Measurements from ENCODE around the gene THRB. TPM values are rescaled to one million over a fixed set of nuclear protein-coding genes. Genes with fewer than 3 reads are reported as not detected.
"Not testable (repeated sequence)": the region's sequence is repeated elsewhere in the genome, so short reads cannot be mapped to it uniquely, and the experiment has no call there.

THRB gene
- total and polyA plus RNA-seq, 5 experiments from 2014 or later: not detected

- peaks cover 0 to 3% (median 0%) of the 10 kb centered on the region in 4 donors for H3K4me1 Mint-ChIP-seq
- no peak overlapping the region for H3K4me3 Mint-ChIP-seq
- H3K27ac Mint-ChIP-seq: no peak overlapping the region
- ATAC-seq (no peak), DNase-seq (no peak)
- H3K36me3 Mint-ChIP-seq: peaks cover 0 to 9% (median 0%) of the 10 kb centered on the region in 3 donors
- H3K27me3 Mint-ChIP-seq: peaks cover 0 to 9% (median 1%) of the 10 kb centered on the region in 5 donors
- H3K9me3 Mint-ChIP-seq: peaks cover 0 to 3% (median 0%) of the 10 kb centered on the region in 9 donors
- POLR2A ChIA-PET: no interaction called here
Observed at GRCh38 chr3:24101676-24102168, 392.9 kb downstream of the THRB start.

GRCh38 chr3:24100696-24101402, 393.8 kb downstream of the THRB start:
- H3K27me3 Mint-ChIP-seq: peaks cover 0 to 9% (median 4%) of the 10 kb centered on the region in 5 donors
- H3K9me3 Mint-ChIP-seq: peaks cover 0 to 5% (median 2%) of the 10 kb centered on the region in 9 donors
- H3K4me1 Mint-ChIP-seq: peaks cover 0 to 3% (median 0%) of the 10 kb centered on the region in 4 donors
- peaks cover 0 to 10% (median 0%) of the 10 kb centered on the region in 3 donors for H3K36me3 Mint-ChIP-seq
- H3K4me3 Mint-ChIP-seq: no peak overlapping the region
- no peak for DNase-seq
- no peak for ATAC-seq
- H3K27ac Mint-ChIP-seq: no peak overlapping the region
- POLR2A ChIA-PET: interaction anchor here (0.6 kb wide), 1 partner anchor 76 kb away, joined by 3 read pairs; no protein-coding TSS in a partner anchor

- H3K4me1 Mint-ChIP-seq: peaks cover 0 to 3% (median 0%) of the 10 kb centered on the region in 4 donors
- peaks cover 0 to 9% (median 3%) of the 10 kb centered on the region in 5 donors for H3K27me3 Mint-ChIP-seq
- H3K36me3 Mint-ChIP-seq: peaks cover 0 to 14% (median 0%) of the 10 kb centered on the region in 3 donors
- ATAC-seq (no peak), DNase-seq (no peak)
- POLR2A ChIA-PET: no interaction called here
- H3K4me3 Mint-ChIP-seq: no peak overlapping the region
- no peak overlapping the region for H3K27ac Mint-ChIP-seq
- H3K9me3 Mint-ChIP-seq: peaks cover 0 to 12% (median 3%) of the 10 kb centered on the region in 9 donors
Observed at GRCh38 chr3:24096695-24097290, 397.9 kb downstream of the THRB start.

GRCh38 chr3:24096271-24096670, 398.4 kb downstream of the THRB start:
- ATAC-seq (no peak), DNase-seq (no peak)
- peaks cover 0 to 3% (median 0%) of the 10 kb centered on the region in 4 donors for H3K4me1 Mint-ChIP-seq
- H3K36me3 Mint-ChIP-seq: peaks cover 0 to 14% (median 0%) of the 10 kb centered on the region in 3 donors
- POLR2A ChIA-PET: no interaction called here
- peaks cover 0 to 12% (median 3%) of the 10 kb centered on the region in 9 donors for H3K9me3 Mint-ChIP-seq
- H3K4me3 Mint-ChIP-seq: no peak overlapping the region
- no peak overlapping the region for H3K27ac Mint-ChIP-seq
- H3K27me3 Mint-ChIP-seq: peaks cover 0 to 9% (median 3%) of the 10 kb centered on the region in 5 donors

GRCh38 chr3:24094818-24095217, 399.8 kb downstream of the THRB start:
- ATAC-seq, H3K36me3 Mint-ChIP-seq, H3K4me3 Mint-ChIP-seq, H3K27me3 Mint-ChIP-seq, POLR2A ChIA-PET, H3K27ac Mint-ChIP-seq, DNase-seq, H3K4me1 Mint-ChIP-seq: not testable (repeated sequence)
- peaks cover 0 to 12% (median 3%) of the 10 kb centered on the region in 9 donors for H3K9me3 Mint-ChIP-seq

- POLR2A ChIA-PET: no interaction called here
- Mint-ChIP-seq H3K36me3 (no peaks in the 10 kb centered on the region), H3K27ac (no peak overlapping the region), H3K4me1 (no peaks in the 10 kb centered on the region), H3K4me3 (no peak overlapping the region), H3K27me3 (peaks cover 0 to 18% (median 2%) of the 10 kb centered on the region in 5 donors), H3K9me3 (peaks cover 0 to 7% (median 0%) of the 10 kb centered on the region in 9 donors)
- no peak for ATAC-seq
- DNase-seq: no peak
Observed at GRCh38 chr3:24088782-24089181, 405.9 kb downstream of the THRB start.

- no peak overlapping the region for H3K27ac Mint-ChIP-seq
Observed at GRCh38 chr3:24087469-24087868, 407.2 kb downstream of the THRB start.

GRCh38 chr3:24086617-24087404, 407.8 kb downstream of the THRB start:
- H3K27ac Mint-ChIP-seq: no peak overlapping the region
- H3K4me3 Mint-ChIP-seq: no peak overlapping the region
- peaks cover 0 to 3% (median 0%) of the 10 kb centered on the region in 3 donors for H3K36me3 Mint-ChIP-seq
- ATAC-seq (no peak), DNase-seq (no peak)
- POLR2A ChIA-PET: no interaction called here
- H3K4me1 Mint-ChIP-seq: no peaks in the 10 kb centered on the region
- peaks cover 0 to 16% (median 2%) of the 10 kb centered on the region in 9 donors for H3K9me3 Mint-ChIP-seq
- peaks cover 0 to 38% (median 5%) of the 10 kb centered on the region in 5 donors for H3K27me3 Mint-ChIP-seq

More at GRCh38 chr3:24087469-24087868, 407.2 kb downstream of the THRB start:
- Mint-ChIP-seq H3K36me3 (peaks cover 0 to 2% (median 0%) of the 10 kb centered on the region in 3 donors), H3K4me1 (no peaks in the 10 kb centered on the region), H3K27me3 (peaks cover 0 to 31% (median 4%) of the 10 kb centered on the region in 5 donors), H3K9me3 (peaks cover 0 to 13% (median 2%) of the 10 kb centered on the region in 9 donors), H3K4me3 (no peak overlapping the region)
- POLR2A ChIA-PET: no interaction called here
- no peak for ATAC-seq
- no peak for DNase-seq

GRCh38 chr3:24086206-24086605, 408.4 kb downstream of the THRB start:
- Mint-ChIP-seq H3K9me3 (peaks cover 0 to 16% (median 2%) of the 10 kb centered on the region in 9 donors), H3K27me3 (peaks cover 0 to 41% (median 5%) of the 10 kb centered on the region in 5 donors), H3K36me3 (peaks cover 0 to 3% (median 2%) of the 10 kb centered on the region in 3 donors), H3K4me3 (no peak overlapping the region), H3K4me1 (no peaks in the 10 kb centered on the region), H3K27ac (no peak overlapping the region)
- DNase-seq: no peak
- no peak for ATAC-seq
- POLR2A ChIA-PET: no interaction called here

GRCh38 chr3:24072193-24072592, 422.5 kb downstream of the THRB start:
- POLR2A ChIA-PET: no interaction called here
- DNase-seq (no peak), ATAC-seq (no peak)
- H3K27me3 Mint-ChIP-seq: peaks cover 0 to 3% (median 0%) of the 10 kb centered on the region in 5 donors
- no peak overlapping the region for H3K27ac Mint-ChIP-seq
- H3K9me3 Mint-ChIP-seq: peaks cover 0 to 27% (median 6%) of the 10 kb centered on the region in 9 donors
- H3K4me3 Mint-ChIP-seq: no peak overlapping the region
- no peaks in the 10 kb centered on the region for H3K4me1 Mint-ChIP-seq
- no peaks in the 10 kb centered on the region for H3K36me3 Mint-ChIP-seq

GRCh38 chr3:24069045-24069444, 425.6 kb downstream of the THRB start:
- ATAC-seq: no peak
- DNase-seq: no peak
- H3K27ac Mint-ChIP-seq: no peak overlapping the region
- H3K36me3 Mint-ChIP-seq: peaks cover 0 to 2% (median 0%) of the 10 kb centered on the region in 3 donors
- H3K4me1 Mint-ChIP-seq: no peaks in the 10 kb centered on the region
- peaks cover 0 to 9% (median 0%) of the 10 kb centered on the region in 9 donors for H3K9me3 Mint-ChIP-seq
- no peak overlapping the region for H3K4me3 Mint-ChIP-seq
- POLR2A ChIA-PET: no interaction called here
- H3K27me3 Mint-ChIP-seq: peaks cover 0 to 3% (median 0%) of the 10 kb centered on the region in 5 donors

GRCh38 chr3:24067483-24067882, 427.2 kb downstream of the THRB start:
- POLR2A ChIA-PET: no interaction called here
- Mint-ChIP-seq H3K4me3 (no peak overlapping the region), H3K9me3 (peaks cover 0 to 7% (median 0%) of the 10 kb centered on the region in 9 donors), H3K4me1 (no peaks in the 10 kb centered on the region), H3K36me3 (peaks cover 0 to 2% (median 0%) of the 10 kb centered on the region in 3 donors), H3K27me3 (peaks cover 0 to 3% (median 0%) of the 10 kb centered on the region in 5 donors), H3K27ac (no peak overlapping the region)
- no peak for DNase-seq
- no peak for ATAC-seq

Data from naive thymus-derived CD8-positive, alpha-beta T cell (primary cell).